Suprapubic skin (tissue), 4 donors: ENCODE results near the gene KNCN.

Experiments
- CTCF ChIP-seq, 2 donors: fragments of 200-600 bp in 1 of 2; fragments of 450-650 bp in 1 of 2; sonication (generic) in 1 of 2; IDR thresholded peaks; one replicate each; pipeline ENCODE4 v1.5.1; 2016 to 2019; ENCODE audit warnings: antibody characterized with exemption in 2 of 2, mild to moderate bottlenecking in 1 of 2, moderate library complexity in 1 of 2
- EP300 ChIP-seq: sonication (generic); formaldehyde crosslinking; IDR thresholded peaks from one replicate; pipeline ENCODE4 v1.6.1; 2017; ENCODE audit warnings: antibody characterized with exemption
- POLR2A ChIP-seq, 2 donors: fragments of 450-650 bp; IDR thresholded peaks; one replicate each; pipeline ENCODE4 v1.6.1; 2017; ENCODE audit warnings: antibody characterized with exemption in 2 of 2, mild to moderate bottlenecking in 2 of 2, moderate library complexity in 2 of 2
- POLR2AphosphoS5 ChIP-seq, 3 donors: sonication (generic); formaldehyde crosslinking; IDR thresholded peaks; one replicate each; pipeline ENCODE4 v1.6.1; 2017; ENCODE audit warnings: antibody characterized with exemption in 3 of 3

GRCh38 chr1:46582972-46583371, 31.5 kb upstream of the KNCN start:
- no peak for TF ChIP-seq CTCF (IDR thresholded peaks at IDR 0.05)
- TF ChIP-seq POLR2AphosphoS5 (IDR thresholded peaks at IDR 0.05) = no peak
- no peak for TF ChIP-seq EP300
- TF ChIP-seq POLR2A (IDR thresholded peaks at IDR 0.05) = no peak
